AG20443 (cell line): Measurements from ENCODE around the gene ADAT1.
"Not testable (repeated sequence)": the region's sequence is repeated elsewhere in the genome, so short reads cannot be mapped to it uniquely, and the experiment has no call there.

Experiments
- DNase-seq: peaks from one replicate; pipeline ENCODE4 v3.0.0; 2012; ENCODE audit warnings: low spot score, mixed read lengths

ADAT1 gene

DNA sequence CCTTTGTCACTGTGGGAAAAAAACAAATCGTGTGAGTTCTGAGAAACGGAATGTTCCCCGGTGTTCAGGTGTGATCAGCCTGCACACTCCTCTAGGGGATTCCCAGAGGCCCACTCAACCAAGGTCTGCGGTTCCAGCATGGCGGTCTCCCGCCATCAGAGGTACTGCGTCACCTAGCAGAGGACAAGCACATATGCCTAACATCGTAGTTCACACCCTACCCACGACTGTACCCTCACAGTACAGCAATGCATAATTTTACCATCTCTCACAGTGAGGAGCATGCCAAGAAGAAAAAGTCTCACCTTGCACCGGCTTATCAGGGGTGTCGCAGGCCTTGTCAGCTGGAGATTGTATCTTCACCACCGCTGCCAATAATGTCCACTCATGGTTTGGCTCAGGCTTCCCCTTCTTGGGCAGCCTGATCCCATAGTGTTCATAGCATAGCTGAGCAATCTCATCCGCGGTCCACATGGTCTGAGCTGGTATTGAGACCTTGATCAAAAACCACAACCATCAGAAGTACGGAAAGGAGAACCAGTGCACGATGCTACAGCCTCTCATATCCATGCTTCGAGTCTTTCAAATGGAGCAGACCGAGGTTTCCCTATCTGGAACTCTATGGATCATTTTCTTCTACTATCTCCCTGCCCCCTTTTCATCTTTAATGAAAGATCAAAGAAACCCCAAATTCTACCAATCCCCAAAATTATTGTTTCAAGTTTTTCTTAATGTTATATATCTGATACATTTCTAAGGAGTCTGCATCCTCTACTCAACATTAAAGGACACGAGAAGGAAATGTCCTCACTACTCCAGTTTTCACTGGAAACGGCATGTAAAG is 2.5 kb downstream of the ADAT1 start:
- DNase-seq: no peak

DNA sequence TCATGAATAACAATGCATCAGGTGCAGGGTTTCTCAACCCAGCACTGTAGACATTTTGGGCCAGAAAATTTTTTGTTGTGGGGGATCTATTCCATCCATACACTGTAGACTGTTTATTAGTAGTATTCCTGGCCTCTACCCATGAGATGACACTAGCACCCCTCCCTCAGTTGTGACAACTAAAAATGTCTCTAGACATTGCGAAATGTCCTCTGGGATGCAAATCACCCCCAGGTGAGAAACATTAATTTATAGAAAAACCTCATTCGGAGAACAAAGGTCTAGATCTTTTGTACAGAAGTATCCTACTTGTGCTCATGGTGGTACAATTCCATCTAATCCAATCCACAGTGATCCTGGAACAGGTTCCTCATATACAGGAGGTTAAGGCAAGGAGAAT is 4.3 kb downstream of the ADAT1 start:
- no peak for DNase-seq

DNA sequence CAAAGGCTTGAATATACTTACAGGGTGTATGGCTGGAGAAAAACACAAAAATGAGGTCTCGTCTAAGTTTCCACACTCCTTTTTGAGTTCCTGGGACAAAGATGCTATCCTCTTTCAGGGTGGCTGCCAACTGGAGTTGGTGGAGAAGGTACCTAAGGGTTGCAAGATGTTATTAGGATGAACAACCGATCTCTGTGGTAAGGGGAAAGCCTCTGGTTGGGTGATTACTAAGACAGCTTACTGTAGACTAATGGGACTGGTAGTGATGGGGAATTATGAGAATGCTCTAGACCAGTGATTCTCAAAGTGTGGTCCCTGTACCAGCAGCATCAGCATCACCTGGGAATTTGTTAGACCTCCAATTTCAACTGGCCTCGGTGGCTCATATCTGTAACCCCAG is 6.0 kb downstream of the ADAT1 start:
- DNase-seq: no peak

GRCh38 chr16:75616521-75617010 is 6.5 kb downstream of the ADAT1 start:
- no peak for DNase-seq

DNA sequence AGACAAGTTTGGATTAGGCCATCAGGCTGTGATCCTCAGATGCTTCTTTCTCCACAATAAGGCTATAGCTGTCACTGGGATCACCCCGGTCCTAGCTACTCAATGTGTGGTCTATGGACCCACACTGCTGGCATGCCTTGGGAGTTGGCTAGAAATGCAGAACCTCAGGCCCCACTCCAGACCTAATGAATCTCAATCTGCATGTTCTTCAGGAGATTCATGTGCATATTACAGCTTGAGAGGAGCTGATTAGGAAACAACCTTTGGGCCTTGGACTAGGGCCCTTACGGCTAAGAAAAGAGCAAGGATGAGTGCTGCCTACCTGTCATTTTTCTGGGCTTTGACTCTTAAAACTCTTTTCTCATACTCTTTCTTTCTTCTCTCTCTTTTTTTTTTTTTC is 7.5 kb downstream of the ADAT1 start:
- DNase-seq: no peak

GRCh38 chr16:75614066-75614897 is 8.8 kb downstream of the ADAT1 start:
- no peak for DNase-seq

- DNase-seq: no peak
Observed at GRCh38 chr16:75606507-75606906, 16.6 kb downstream of the ADAT1 start.

DNA sequence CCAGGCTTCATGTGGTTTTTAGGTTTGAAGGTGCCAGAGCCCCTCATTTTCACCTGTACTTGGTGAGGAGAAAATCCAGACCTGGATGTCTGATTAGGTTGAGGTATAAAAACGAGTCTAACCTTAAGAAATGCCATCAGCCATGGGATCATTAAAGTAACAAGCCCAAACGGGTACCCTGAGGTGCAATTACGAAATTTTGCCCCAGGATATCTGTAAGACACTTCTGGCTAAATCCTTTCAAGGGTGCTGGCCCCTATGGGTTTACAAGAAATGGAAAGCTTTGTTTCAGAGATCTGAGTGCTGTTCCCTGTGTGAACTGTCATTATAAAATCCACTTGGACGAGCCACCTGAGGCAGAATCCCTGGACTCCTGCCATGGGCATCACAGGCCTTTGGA is 19.8 kb downstream of the ADAT1 start:
- DNase-seq: no peak

DNA sequence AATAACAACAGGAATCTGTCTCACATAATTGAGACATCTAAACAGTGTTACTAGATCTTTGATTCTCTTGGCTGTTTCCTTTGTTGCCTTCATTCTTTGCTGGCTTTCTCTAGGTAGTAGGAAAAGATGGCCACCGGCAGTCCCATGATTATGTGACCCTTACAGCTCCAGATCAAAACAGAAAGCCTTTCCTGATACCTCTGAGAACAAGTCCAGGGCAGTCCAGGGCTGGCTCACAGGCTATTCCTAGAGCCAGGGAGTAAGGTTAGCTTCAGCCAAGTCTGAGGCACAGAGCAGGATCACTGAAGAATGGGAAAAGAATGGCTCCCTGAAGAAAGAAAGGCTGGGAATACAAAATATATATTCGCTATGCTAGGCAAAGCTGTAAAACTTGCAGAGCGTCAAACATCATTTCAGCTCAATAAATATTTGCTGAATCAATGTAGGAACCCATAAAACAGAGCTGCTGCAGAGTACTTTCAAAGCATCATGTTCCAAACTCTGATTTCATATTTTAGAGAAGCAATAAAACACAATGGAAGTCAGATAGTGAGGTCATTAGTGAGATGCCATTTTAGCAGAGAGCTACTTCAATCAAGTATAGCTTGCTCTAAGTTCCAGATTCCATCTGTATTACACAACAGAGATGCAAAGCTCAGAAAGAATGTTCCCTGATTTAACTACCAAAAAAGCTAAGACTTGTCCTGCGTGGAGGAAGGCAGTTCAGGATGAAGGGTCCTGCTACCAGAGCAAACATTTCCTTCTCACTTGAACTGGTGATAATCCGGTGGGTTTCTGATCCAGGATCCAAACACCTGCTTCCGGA is 23.4 kb downstream of the ADAT1 start:
- DNase-seq: no peak

GRCh38 chr16:75593825-75594820 is 29.0 kb downstream of the ADAT1 start:
- DNase-seq: peak; percentile 48

DNA sequence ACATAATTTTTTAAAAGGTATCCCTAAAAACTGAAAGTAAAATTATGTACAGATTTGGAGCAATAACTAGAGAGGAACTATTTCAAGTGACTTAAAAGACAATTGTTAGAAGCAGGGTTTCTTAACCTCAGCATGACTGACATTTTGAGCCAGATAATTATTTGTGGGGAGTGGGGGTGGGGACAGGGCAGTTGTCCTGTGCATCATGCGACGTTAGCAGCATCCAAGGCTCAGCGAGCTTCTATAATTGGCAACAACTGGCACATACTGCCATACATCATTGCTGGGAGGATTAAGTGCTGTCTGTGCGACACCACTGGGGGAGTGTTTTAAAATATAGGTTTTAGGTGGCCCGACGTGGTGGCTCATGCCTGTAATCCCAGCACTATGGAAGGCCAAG is 29.8 kb downstream of the ADAT1 start:
- no peak for DNase-seq

GRCh38 chr16:75591927-75592326 is 31.2 kb downstream of the ADAT1 start:
- DNase-seq: not testable (repeated sequence)

- DNase-seq: peak; percentile 86
Observed at GRCh38 chr16:75590920-75591843, 31.9 kb downstream of the ADAT1 start.

- peak; percentile 16 for DNase-seq
Observed at GRCh38 chr16:75589306-75589705, 33.8 kb downstream of the ADAT1 start.

DNA sequence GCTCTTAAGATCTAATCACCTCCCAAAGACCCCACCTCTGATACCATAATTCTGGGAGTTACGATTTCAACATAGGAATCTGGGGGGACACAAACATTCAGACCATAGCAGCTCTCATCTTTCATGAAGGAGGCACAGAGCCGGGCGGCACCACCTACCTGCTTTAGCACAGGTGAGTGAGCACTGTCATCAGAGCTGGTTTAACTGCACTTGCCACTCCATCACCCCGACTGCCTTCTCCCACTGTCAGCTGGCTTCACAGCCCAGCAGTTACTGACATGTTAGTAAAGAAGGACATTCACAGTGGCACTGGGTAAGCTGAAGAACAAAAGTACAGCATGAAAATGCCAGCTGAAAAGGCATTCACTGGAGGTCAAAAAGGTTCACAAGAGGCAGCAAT is 34.4 kb downstream of the ADAT1 start:
- DNase-seq: no peak

- no peak for DNase-seq
Observed at GRCh38 chr16:75584108-75584507, 39.0 kb downstream of the ADAT1 start.

- no peak for DNase-seq
Observed at GRCh38 chr16:75579281-75579834, 43.7 kb downstream of the ADAT1 start.

- no peak for DNase-seq
Observed at GRCh38 chr16:75578725-75579124, 44.4 kb downstream of the ADAT1 start.

- DNase-seq: no peak
Observed at GRCh38 chr16:75578212-75578611, 44.9 kb downstream of the ADAT1 start.
